Measurements from ENCODE around the gene N4BP2. TPM values are rescaled to one million over a fixed set of nuclear protein-coding genes. Genes with fewer than 3 reads are reported as not detected.
A peak's percentile ranks its signal among the peaks of the same experiment; 100 is the strongest.
"Not testable (repeated sequence)": the region's sequence is repeated elsewhere in the genome, so short reads cannot be mapped to it uniquely, and the experiment has no call there.

Gene N4BP2
- total RNA-seq (10 to 100 TPM; 14.8 to 19.0 TPM), polyA plus RNA-seq (10 to 100 TPM; 10.7 to 14.3 (median 13.5) TPM), total RNA-seq (73.4 to 167 (median 90.0) reads per million in 6 experiments)

DNA sequence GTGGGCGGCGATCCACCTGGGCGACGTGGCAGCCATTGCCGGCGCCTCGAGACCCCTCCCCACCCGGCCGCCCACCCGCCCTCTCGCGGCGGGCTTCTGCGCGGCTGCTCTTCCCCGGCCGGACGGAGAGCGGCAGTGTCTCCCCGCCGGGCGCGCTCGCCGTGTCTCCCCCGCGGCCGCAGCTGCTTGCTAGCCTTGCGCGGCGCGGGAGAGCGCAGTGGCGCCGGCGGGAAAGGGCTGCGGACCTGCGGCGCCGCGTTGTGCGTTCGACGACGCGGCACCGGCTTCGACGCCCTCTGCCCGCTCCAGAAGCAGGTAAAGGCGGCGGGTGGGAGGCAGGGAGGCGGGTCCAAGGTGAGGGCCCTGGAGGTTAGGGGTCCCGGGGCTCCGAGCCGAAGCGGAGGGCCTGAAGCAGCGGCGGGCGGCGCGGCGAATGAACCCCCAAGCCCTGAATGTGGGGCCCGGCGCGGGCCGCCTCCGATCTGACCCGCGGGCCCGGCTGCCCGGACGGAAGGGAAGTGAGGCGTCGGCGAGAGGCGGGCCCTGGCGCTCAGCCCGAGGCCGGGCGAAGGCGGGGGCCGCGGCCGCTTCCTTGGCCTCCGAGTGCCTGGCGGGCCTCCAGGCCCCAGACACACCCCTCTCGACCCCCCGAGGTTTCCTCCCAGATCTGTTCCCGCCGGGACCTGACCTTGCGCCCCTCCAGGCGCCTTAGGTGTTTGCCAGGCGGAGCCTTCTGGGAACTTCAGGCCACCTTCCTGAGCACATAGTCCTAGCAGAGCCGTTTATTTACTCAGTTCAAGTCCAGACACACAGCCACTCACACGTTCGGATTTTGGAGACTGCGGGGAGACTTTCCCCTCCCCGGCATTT is at the start of gene N4BP2:
TSS of gene N4BP2 (plus strand) at position 135 of the 870 bp plus-strand sequence. CDS start 40,491 bp downstream, outside the sequence.
- H3K4me1 Mint-ChIP-seq: peaks cover 17 to 36% (median 33%) of the 10 kb centered on the region in 4 donors

DNA sequence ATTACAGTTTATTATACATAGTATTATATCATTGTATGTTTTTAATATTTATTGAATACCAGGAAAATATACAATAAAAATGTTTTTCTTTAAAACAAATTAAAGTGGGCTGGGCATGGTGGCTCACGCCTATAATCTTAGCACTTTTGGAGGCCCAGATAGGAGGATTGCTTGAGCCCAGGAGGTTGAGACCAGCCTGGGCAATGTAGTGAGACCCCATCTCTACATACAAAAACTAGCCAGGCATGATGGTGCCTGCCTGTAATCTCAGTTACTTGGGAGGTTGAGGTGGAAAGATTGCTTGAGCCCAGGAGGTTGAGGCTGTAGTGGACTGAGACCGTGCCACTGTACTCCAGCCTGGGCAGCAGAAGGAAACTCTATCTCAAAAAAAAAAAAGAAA is 40.6 kb upstream of the N4BP2 start:
- ATAC-seq: no peak
- no peak for DNase-seq
- Mint-ChIP-seq H3K27ac (no peak overlapping the region), H3K9me3 (no peaks in the 10 kb centered on the region), H3K27me3 (no peaks in the 10 kb centered on the region), H3K4me3 (no peak overlapping the region), H3K36me3 (peaks cover 0 to 3% (median 0%) of the 10 kb centered on the region in 3 donors), H3K4me1 (no peaks in the 10 kb centered on the region)
- POLR2A ChIA-PET: no interaction called here

More for the DNA sequence above, at the start of gene N4BP2:
- H3K4me3 Mint-ChIP-seq: peak within 1 kb of the TSS; percentile 92 to 100 (median 95)
- peaks cover 3 to 13% (median 4%) of the 10 kb centered on the region in 3 donors for H3K36me3 Mint-ChIP-seq
- peak within 1 kb of the TSS; percentile 80 to 99 (median 97) for H3K27ac Mint-ChIP-seq
- no peaks in the 10 kb centered on the region for H3K9me3 Mint-ChIP-seq
- POLR2A ChIA-PET: interaction anchor here (0.6 to 2.0 kb wide), 26 partner anchors 11 to 598 kb away, joined by 3 to 18 read pairs (median 6); partner anchors contain the start of genes LIAS, PDS5A, RHOH and RPL9
- ATAC-seq: peak; percentile 65 to 67
- DNase-seq: peak; percentile 51 to 85 (median 72)
- no peaks in the 10 kb centered on the region for H3K27me3 Mint-ChIP-seq

DNA sequence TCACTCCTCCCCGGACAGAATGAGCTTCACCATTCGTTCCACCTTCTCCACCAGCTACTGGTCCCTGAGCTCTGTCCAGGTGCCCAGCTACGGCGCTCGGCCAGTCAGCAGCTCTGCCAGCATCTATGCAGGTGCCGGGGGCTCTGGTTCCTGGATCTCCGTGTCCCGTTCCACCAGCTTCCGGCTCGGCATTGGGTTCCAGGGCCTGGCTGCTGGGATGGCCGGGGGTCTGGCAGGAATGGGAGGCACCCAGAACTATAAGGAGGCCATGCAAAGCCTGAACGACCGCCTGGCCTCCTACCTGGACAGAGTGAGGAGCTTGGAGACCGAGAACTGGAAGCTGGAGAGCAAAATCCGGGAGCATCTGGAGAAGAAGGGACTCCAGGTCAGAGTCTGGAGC is 36.4 kb upstream of the N4BP2 start:
- Mint-ChIP-seq H3K4me1 (no peaks in the 10 kb centered on the region), H3K27me3 (no peaks in the 10 kb centered on the region), H3K27ac (no peak overlapping the region), H3K4me3 (no peak overlapping the region), H3K9me3 (no peaks in the 10 kb centered on the region), H3K36me3 (peaks cover 0 to 3% (median 0%) of the 10 kb centered on the region in 3 donors)
- ATAC-seq (no peak), DNase-seq (peak in 1 of 10 donors; percentile 60)
- POLR2A ChIA-PET: no interaction called here

DNA sequence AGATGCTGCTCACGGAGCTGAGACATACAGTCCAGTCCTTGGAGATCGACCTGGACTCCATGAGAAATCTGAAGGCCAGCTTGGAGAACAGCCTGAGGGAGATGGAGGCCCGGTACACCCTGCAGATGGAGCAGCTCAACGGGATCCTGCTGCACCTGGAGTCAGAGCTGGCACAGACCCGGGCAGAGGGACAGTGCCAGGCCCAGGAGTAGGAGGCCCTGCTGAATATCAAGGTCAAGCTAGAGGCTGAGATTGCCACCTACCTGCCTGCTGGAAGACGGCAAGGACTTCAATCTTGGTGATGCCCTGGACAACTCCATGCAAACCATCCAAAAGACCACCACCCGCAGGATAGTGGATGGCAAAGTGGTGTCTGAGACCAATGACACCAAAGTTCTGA is 35.5 kb upstream of the N4BP2 start:
- H3K9me3 Mint-ChIP-seq, H3K4me3 Mint-ChIP-seq, H3K36me3 Mint-ChIP-seq, POLR2A ChIA-PET, ATAC-seq, H3K27ac Mint-ChIP-seq, H3K4me1 Mint-ChIP-seq, DNase-seq, H3K27me3 Mint-ChIP-seq: not testable (repeated sequence)

DNA sequence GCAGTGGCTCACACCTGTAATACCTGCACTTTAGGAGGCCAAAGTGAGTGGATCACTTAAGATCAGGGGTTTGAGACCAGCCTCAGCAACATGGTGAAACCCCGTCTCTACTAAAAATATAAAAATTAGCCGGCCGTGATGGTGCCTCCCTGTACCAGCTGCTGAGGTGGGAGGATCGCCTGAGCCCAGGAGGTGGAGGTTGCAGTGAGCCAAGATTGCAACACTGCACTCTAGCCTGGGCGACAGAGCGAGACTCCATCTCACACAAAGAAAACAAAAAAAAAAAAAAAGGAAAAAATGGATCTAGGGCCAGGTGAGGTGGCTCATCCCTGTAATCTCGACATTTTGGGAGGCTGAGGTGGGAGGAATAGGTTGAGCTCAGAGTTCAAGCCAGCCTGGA is 32.6 kb upstream of the N4BP2 start:
- H3K9me3 Mint-ChIP-seq, POLR2A ChIA-PET, DNase-seq, H3K27ac Mint-ChIP-seq, H3K27me3 Mint-ChIP-seq, H3K4me1 Mint-ChIP-seq, H3K36me3 Mint-ChIP-seq, ATAC-seq, H3K4me3 Mint-ChIP-seq: not testable (repeated sequence)

DNA sequence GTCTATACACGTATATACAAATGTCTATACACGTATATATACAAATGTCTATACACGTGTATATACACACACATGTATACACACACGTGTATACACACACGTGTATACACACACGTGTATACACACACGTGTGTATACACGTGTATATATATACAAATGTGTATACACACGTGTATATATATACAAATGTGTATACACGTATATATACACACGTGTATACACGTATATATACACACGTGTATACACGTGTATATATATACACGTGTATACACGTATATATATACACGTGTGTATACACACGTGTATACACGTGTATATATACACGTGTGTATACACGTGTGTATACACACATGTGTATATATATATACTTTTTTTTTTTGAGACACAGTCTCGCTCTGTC is 23.9 kb upstream of the N4BP2 start:
- DNase-seq (no peak), ATAC-seq (no peak)
- POLR2A ChIA-PET: no interaction called here
- no peaks in the 10 kb centered on the region for H3K27me3 Mint-ChIP-seq
- no peaks in the 10 kb centered on the region for H3K4me1 Mint-ChIP-seq
- no peaks in the 10 kb centered on the region for H3K36me3 Mint-ChIP-seq
- H3K4me3 Mint-ChIP-seq: no peak overlapping the region
- no peaks in the 10 kb centered on the region for H3K9me3 Mint-ChIP-seq
- no peak overlapping the region for H3K27ac Mint-ChIP-seq

DNA sequence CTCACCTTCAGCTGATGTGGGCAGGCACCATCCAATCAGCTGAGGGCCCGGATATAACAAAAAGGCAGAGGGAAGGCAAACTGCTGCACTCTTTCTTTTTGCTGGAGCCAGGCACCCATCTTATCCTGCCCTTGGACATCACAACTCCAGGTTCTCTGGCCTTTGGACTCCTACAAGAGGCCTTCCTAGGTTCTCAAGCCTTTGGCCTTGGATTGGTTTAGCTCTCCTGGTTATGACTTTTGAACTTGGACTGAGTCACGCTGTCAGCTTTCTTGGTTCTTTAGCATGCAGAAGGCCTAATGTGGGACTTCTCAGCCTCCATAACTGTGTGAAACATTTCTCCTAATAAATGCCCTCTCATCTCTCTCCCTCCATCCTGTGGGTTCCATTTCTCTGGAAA is 23.0 kb upstream of the N4BP2 start:
- ATAC-seq: no peak
- Mint-ChIP-seq H3K36me3 (no peaks in the 10 kb centered on the region), H3K4me1 (no peaks in the 10 kb centered on the region), H3K27ac (no peak overlapping the region), H3K9me3 (no peaks in the 10 kb centered on the region), H3K27me3 (no peaks in the 10 kb centered on the region), H3K4me3 (no peak overlapping the region)
- no peak for DNase-seq
- POLR2A ChIA-PET: no interaction called here

DNA sequence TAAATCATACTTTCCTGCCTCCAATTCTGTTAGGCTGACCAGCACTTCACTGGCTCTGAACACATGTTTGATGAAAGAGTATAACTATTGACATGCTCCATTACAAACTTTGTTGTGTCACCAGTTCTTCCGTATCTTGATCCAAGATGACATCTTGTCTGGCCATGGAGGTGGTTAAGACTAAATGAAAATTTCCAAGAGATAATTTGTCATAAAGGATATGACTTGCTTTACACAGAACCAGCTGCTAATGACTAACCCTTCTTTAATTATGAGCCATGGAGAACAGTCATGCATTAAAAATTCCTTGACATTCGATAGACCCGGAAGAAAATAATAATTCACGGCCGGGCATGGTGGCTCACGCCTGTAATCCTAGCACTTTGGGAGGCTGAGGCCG is 17.7 kb upstream of the N4BP2 start:
- Mint-ChIP-seq H3K27me3 (no peaks in the 10 kb centered on the region), H3K4me3 (no peak overlapping the region), H3K4me1 (no peaks in the 10 kb centered on the region), H3K36me3 (no peaks in the 10 kb centered on the region), H3K9me3 (no peaks in the 10 kb centered on the region), H3K27ac (peak overlapping the region in 1 of 10 donors; percentile 34)
- DNase-seq (no peak), ATAC-seq (no peak)
- POLR2A ChIA-PET: no interaction called here

DNA sequence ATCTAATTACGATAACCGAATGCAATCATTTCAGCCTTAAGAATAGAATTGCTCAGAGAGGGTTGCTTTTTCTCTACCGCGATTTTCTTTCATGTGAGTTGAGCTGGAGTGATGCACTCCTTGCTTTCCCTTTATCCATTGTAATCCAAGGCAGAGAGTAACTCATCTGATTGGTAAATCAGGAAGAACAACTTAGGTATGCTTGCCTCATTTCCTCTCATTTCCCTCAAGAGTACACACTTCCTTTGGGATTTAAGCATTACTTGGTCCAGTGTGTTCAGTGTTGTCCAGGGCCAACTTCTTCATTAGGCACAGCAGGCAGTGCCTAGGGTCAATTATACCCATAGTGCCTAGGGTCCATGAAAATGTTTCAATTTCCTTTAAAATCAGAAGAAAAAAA is 15.7 kb upstream of the N4BP2 start:
- no peak overlapping the region for H3K27ac Mint-ChIP-seq
- no peaks in the 10 kb centered on the region for H3K9me3 Mint-ChIP-seq
- H3K4me3 Mint-ChIP-seq: no peak overlapping the region
- POLR2A ChIA-PET: interaction anchor here (0.6 kb wide), 1 partner anchor 529 kb away, joined by 3 read pairs; no protein-coding TSS in a partner anchor
- H3K27me3 Mint-ChIP-seq: no peaks in the 10 kb centered on the region
- DNase-seq: no peak
- ATAC-seq: no peak
- H3K4me1 Mint-ChIP-seq: no peaks in the 10 kb centered on the region
- no peaks in the 10 kb centered on the region for H3K36me3 Mint-ChIP-seq

DNA sequence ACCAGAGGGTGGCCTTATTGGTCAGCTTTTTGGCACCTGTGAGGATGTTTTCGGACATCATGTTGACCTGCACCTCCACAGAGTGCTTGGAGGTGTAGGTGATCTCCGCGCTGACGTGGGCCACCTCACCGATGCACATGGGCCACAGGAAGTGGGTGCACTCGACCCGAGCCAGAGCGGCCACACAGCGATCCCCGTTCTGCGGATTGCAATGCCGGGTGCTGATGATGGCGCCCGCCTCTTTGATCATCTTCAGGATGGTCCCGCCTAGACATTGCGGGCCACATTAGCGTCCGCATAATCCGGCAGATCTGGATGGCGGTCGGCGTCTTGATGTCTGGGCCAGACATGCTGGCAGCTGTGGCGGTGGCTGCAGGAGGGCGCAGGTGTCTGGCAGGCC is 12.9 kb upstream of the N4BP2 start:
- H3K4me1 Mint-ChIP-seq: peaks cover 0 to 1% (median 0%) of the 10 kb centered on the region in 4 donors
- H3K9me3 Mint-ChIP-seq: no peaks in the 10 kb centered on the region
- no peak overlapping the region for H3K4me3 Mint-ChIP-seq
- no peak for ATAC-seq
- no peaks in the 10 kb centered on the region for H3K36me3 Mint-ChIP-seq
- POLR2A ChIA-PET: no interaction called here
- H3K27me3 Mint-ChIP-seq: no peaks in the 10 kb centered on the region
- H3K27ac Mint-ChIP-seq: no peak overlapping the region
- no peak for DNase-seq

DNA sequence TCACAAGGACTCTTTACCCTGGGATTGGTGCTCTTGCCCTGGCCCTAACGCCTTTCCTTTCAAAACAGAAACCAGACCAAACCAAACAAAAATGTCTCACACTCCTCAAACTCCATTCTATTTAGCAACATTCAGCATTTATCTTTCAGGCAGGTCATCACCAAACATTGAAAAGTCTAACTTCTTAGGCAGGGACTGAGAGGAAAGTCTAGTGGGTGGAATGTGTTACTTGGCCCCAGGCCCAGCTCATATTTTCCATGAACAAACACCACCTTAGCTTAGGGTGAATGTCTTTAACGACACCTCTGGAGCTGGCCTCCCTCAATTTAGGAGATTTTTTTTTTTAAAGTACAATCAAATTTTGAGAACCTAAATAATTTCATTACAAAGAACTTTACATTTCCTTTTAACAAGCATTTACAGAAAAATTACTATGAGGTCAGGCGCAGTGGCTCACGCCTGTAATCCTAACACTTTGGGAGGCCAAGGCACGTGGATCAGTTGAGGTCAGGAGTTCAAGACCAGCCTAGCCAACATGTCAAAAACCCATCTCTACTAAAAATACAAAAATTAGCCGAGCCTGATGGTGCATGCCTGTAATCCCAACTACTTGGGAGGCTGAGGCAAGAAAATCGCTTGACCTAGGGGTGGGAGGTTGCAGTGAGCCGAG is 10.2 kb upstream of the N4BP2 start:
- H3K27ac Mint-ChIP-seq: no peak overlapping the region
- no peaks in the 10 kb centered on the region for H3K36me3 Mint-ChIP-seq
- DNase-seq (no peak), ATAC-seq (no peak)
- POLR2A ChIA-PET: interaction anchor here (0.9 to 1.0 kb wide), 2 partner anchors 9 to 10 kb away, joined by 4 to 8 read pairs; no protein-coding TSS in a partner anchor
- H3K27me3 Mint-ChIP-seq: no peaks in the 10 kb centered on the region
- H3K9me3 Mint-ChIP-seq: no peaks in the 10 kb centered on the region
- no peak overlapping the region for H3K4me3 Mint-ChIP-seq
- peaks cover 0 to 1% (median 0%) of the 10 kb centered on the region in 4 donors for H3K4me1 Mint-ChIP-seq

DNA sequence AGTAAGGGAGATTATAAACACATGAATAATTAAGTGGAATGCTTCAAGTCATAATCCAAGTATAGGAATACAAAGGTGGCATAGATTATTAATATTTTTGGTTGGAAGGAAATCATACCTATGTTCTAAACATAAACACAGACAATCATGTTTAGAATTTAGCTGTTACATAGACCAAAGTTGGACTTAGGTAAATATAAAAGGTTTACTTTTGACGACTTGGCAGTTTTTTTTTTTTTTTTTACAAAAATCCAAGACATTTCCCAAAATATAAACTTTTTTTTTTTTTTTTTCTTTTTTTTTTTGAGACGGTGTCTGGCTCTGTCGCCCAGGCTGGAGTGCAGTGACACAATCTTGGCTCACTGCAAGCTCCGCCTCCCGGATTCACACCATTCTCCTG is 3.5 kb upstream of the N4BP2 start:
- peak overlapping the region in 1 of 10 donors; percentile 19 for H3K27ac Mint-ChIP-seq
- ATAC-seq (no peak), DNase-seq (no peak)
- H3K27me3 Mint-ChIP-seq: no peaks in the 10 kb centered on the region
- no peaks in the 10 kb centered on the region for H3K9me3 Mint-ChIP-seq
- peaks cover 8 to 21% (median 19%) of the 10 kb centered on the region in 4 donors for H3K4me1 Mint-ChIP-seq
- peaks cover 0 to 4% (median 0%) of the 10 kb centered on the region in 3 donors for H3K36me3 Mint-ChIP-seq
- H3K4me3 Mint-ChIP-seq: no peak overlapping the region
- POLR2A ChIA-PET: interaction anchor here (0.7 kb wide), 1 partner anchor 357 kb away, joined by 4 read pairs; no protein-coding TSS in a partner anchor

DNA sequence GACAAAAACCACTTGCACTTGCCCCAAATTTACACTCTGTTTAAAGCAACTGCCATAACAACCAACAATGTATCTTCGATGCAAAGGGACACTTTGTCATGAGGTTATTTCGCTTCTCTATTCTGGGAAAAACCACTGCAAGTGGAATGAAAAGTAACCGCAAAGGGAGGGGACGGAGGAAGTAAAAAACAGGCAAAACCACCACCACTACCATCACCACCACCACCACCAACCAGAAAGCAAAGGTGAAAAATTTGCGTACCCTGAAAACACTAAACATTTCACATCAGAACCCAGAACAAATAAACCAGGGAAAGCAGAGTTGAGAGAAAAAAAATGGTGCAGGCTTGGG is 1.2 kb upstream of the N4BP2 start:
- POLR2A ChIA-PET: interaction anchor here (0.6 to 2.0 kb wide), 14 partner anchors 9 to 528 kb away, joined by 3 to 18 read pairs (median 6); partner anchors contain the start of genes PDS5A, RHOH, UBE2K and UGDH

More for the DNA sequence above, 1.2 kb upstream of the N4BP2 start:
- Mint-ChIP-seq H3K27ac (peak overlapping the region; percentile 66 to 97 (median 92)), H3K4me1 (peaks cover 17 to 35% (median 33%) of the 10 kb centered on the region in 4 donors), H3K4me3 (peak overlapping the region; percentile 83 to 95 (median 90)), H3K9me3 (no peaks in the 10 kb centered on the region), H3K27me3 (no peaks in the 10 kb centered on the region), H3K36me3 (peaks cover 0 to 7% (median 4%) of the 10 kb centered on the region in 3 donors)
- ATAC-seq (peak; percentile 1 to 19), DNase-seq (peak in 2 of 10 donors; percentile 33 to 70)
